ENCODE measurements around the gene SRP19.

SRP19 gene

DNA sequence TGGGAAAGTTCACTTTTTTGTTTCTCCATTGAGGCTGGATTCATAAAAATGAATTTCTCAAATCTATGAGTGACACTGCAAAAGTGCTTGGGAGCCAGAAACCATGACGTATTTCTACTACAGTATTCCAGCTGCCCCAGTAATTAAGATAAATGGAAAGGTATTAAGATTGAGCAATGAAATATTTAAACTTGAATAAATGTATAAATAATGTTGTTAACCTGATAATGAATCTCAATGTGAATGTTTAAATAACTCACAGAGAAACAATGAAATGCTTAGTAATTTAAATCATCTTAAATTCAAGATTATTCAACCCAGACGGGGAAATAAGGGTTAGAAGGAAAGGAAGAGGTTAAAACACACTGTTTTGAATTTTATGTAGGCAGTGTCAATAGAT, 11.2 kb upstream of the SRP19 start:
- TF ChIP-seq ZNF70 (CRISPR knock-in tag; IDR thresholded peaks at IDR 0.05): no peak
- peak; percentile 81 for TF ChIP-seq ISL1 (CRISPR knock-in tag; IDR thresholded peaks at IDR 0.05)
- TF ChIP-seq BACH2 (CRISPR knock-in tag; IDR thresholded peaks at IDR 0.05; ENCODE audit: borderline replicate concordance): no peak
- TF ChIP-seq PPARA (CRISPR knock-in tag; IDR thresholded peaks at IDR 0.05; ENCODE audit: borderline replicate concordance): no peak
- peak; percentile 40; the same call in 1 of the 2 replicates for TF ChIP-seq SNAI2 (CRISPR knock-in tag; IDR thresholded peaks at IDR 0.05)
- TF ChIP-seq RARB (CRISPR knock-in tag; IDR thresholded peaks at IDR 0.05): no peak
- TF ChIP-seq, protein P1, sequence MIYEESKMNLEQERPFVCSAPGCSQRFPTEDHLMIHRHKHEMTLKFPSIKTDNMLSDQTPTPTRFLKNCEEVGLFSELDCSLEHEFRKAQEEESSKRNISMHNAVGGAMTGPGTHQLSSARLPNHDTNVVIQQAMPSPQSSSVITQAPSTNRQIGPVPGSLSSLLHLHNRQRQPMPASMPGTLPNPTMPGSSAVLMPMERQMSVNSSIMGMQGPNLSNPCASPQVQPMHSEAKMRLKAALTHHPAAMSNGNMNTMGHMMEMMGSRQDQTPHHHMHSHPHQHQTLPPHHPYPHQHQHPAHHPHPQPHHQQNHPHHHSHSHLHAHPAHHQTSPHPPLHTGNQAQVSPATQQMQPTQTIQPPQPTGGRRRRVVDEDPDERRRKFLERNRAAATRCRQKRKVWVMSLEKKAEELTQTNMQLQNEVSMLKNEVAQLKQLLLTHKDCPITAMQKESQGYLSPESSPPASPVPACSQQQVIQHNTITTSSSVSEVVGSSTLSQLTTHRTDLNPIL (CRISPR knock-in tag; IDR thresholded peaks at IDR 0.05; ENCODE audit: low read depth): peak; percentile 73
- TF ChIP-seq, protein P2, sequence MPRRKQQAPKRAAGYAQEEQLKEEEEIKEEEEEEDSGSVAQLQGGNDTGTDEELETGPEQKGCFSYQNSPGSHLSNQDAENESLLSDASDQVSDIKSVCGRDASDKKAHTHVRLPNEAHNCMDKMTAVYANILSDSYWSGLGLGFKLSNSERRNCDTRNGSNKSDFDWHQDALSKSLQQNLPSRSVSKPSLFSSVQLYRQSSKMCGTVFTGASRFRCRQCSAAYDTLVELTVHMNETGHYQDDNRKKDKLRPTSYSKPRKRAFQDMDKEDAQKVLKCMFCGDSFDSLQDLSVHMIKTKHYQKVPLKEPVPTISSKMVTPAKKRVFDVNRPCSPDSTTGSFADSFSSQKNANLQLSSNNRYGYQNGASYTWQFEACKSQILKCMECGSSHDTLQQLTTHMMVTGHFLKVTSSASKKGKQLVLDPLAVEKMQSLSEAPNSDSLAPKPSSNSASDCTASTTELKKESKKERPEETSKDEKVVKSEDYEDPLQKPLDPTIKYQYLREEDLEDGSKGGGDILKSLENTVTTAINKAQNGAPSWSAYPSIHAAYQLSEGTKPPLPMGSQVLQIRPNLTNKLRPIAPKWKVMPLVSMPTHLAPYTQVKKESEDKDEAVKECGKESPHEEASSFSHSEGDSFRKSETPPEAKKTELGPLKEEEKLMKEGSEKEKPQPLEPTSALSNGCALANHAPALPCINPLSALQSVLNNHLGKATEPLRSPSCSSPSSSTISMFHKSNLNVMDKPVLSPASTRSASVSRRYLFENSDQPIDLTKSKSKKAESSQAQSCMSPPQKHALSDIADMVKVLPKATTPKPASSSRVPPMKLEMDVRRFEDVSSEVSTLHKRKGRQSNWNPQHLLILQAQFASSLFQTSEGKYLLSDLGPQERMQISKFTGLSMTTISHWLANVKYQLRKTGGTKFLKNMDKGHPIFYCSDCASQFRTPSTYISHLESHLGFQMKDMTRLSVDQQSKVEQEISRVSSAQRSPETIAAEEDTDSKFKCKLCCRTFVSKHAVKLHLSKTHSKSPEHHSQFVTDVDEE (CRISPR knock-in tag; IDR thresholded peaks at IDR 0.05): 0 out of 2 replicates have a peak, but pooled peaks have one; percentile 34
- peak; percentile 56; the same call in 1 of the 2 replicates for TF ChIP-seq TCF4 (CRISPR knock-in tag; IDR thresholded peaks at IDR 0.05; ENCODE audit: borderline replicate concordance)
- no peak for TF ChIP-seq ZNF565 (CRISPR knock-in tag; conservative IDR thresholded peaks at IDR 0.05; ENCODE audit: low read depth)
- TF ChIP-seq, protein P3, sequence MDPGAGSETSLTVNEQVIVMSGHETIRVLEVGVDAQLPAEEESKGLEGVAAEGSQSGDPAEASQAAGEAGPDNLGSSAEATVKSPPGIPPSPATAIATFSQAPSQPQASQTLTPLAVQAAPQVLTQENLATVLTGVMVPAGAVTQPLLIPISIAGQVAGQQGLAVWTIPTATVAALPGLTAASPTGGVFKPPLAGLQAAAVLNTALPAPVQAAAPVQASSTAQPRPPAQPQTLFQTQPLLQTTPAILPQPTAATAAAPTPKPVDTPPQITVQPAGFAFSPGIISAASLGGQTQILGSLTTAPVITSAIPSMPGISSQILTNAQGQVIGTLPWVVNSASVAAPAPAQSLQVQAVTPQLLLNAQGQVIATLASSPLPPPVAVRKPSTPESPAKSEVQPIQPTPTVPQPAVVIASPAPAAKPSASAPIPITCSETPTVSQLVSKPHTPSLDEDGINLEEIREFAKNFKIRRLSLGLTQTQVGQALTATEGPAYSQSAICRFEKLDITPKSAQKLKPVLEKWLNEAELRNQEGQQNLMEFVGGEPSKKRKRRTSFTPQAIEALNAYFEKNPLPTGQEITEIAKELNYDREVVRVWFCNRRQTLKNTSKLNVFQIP (CRISPR knock-in tag; IDR thresholded peaks at IDR 0.05; ENCODE audit: borderline replicate concordance, low read depth): no peak
- TF ChIP-seq GLIS3 (CRISPR knock-in tag; IDR thresholded peaks at IDR 0.05): no peak
- TF ChIP-seq OSR1 (CRISPR knock-in tag; IDR thresholded peaks at IDR 0.05): no peak
- TF ChIP-seq, protein P4, sequence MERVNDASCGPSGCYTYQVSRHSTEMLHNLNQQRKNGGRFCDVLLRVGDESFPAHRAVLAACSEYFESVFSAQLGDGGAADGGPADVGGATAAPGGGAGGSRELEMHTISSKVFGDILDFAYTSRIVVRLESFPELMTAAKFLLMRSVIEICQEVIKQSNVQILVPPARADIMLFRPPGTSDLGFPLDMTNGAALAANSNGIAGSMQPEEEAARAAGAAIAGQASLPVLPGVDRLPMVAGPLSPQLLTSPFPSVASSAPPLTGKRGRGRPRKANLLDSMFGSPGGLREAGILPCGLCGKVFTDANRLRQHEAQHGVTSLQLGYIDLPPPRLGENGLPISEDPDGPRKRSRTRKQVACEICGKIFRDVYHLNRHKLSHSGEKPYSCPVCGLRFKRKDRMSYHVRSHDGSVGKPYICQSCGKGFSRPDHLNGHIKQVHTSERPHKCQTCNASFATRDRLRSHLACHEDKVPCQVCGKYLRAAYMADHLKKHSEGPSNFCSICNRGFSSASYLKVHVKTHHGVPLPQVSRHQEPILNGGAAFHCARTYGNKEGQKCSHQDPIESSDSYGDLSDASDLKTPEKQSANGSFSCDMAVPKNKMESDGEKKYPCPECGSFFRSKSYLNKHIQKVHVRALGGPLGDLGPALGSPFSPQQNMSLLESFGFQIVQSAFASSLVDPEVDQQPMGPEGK (CRISPR knock-in tag; IDR thresholded peaks at IDR 0.05; ENCODE audit: borderline replicate concordance): no peak
- ATAC-seq: no peak

DNA sequence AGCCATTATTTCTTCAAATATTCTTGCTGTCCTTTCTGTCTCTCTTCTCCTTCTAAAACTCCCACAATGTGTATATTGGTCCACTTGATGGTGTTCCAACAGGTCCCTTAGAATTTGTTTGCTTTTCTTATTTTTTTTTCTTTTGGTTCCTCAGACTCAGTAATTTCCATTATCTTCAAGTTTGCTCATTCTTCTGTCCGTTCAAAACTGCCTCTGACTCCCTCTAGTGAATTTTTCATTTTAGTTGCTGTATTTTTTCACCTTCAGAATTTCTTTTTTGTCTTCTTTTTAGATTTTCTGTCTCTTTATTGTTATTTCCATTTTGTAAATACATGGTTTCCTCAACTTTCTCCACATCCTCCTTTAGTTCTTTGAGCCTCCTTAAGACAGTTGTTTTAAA, 6.4 kb upstream of the SRP19 start:
- no peak for ATAC-seq
- TF ChIP-seq TCF4 (CRISPR knock-in tag; IDR thresholded peaks at IDR 0.05; ENCODE audit: borderline replicate concordance) (no peak), PPARA (CRISPR knock-in tag; IDR thresholded peaks at IDR 0.05; ENCODE audit: borderline replicate concordance) (no peak)

DNA sequence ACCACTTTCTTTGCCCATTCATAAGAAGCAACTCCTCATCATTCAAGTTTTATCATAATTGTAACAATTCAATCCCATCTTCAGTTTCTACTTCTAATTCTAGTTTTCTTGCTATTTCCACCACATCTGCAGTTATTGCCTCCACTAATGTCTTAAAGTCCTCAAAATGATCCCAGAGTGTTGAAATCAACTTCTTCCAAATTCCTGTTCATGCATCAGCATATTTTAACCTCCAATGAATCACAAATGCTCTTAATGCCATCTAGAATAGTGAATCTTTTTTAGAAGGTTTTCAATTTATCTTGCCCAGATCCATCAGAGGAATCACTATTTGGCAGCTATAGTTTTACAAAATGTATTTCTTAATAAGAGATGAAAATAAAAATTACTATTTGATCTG, 3.2 kb upstream of the SRP19 start:
- no peak for ATAC-seq
- TF ChIP-seq, protein P3 (CRISPR knock-in tag; IDR thresholded peaks at IDR 0.05; ENCODE audit: borderline replicate concordance, low read depth): no peak
- TF ChIP-seq, protein P4 (CRISPR knock-in tag; IDR thresholded peaks at IDR 0.05; ENCODE audit: borderline replicate concordance): no peak
- TF ChIP-seq ZFP3 (CRISPR knock-in tag; IDR thresholded peaks at IDR 0.05) (no peak), ZC3H10 (CRISPR knock-in tag; IDR thresholded peaks at IDR 0.05) (no peak), ZFP30 (CRISPR knock-in tag; IDR thresholded peaks at IDR 0.05) (no peak), TOX (CRISPR knock-in tag; IDR thresholded peaks at IDR 0.05; ENCODE audit: borderline replicate concordance) (no peak), CSDC2 (CRISPR knock-in tag; IDR thresholded peaks at IDR 0.05) (no peak), OSR1 (CRISPR knock-in tag; IDR thresholded peaks at IDR 0.05) (no peak), TCF4 (CRISPR knock-in tag; IDR thresholded peaks at IDR 0.05; ENCODE audit: borderline replicate concordance) (no peak), ZNF8 (CRISPR knock-in tag; IDR thresholded peaks at IDR 0.05) (no peak), PPARA (CRISPR knock-in tag; IDR thresholded peaks at IDR 0.05; ENCODE audit: borderline replicate concordance) (no peak), ZNF70 (CRISPR knock-in tag; IDR thresholded peaks at IDR 0.05) (no peak), ZNF565 (CRISPR knock-in tag; conservative IDR thresholded peaks at IDR 0.05; ENCODE audit: low read depth) (no peak), ISL1 (CRISPR knock-in tag; IDR thresholded peaks at IDR 0.05) (no peak)
- TF ChIP-seq, protein P5, sequence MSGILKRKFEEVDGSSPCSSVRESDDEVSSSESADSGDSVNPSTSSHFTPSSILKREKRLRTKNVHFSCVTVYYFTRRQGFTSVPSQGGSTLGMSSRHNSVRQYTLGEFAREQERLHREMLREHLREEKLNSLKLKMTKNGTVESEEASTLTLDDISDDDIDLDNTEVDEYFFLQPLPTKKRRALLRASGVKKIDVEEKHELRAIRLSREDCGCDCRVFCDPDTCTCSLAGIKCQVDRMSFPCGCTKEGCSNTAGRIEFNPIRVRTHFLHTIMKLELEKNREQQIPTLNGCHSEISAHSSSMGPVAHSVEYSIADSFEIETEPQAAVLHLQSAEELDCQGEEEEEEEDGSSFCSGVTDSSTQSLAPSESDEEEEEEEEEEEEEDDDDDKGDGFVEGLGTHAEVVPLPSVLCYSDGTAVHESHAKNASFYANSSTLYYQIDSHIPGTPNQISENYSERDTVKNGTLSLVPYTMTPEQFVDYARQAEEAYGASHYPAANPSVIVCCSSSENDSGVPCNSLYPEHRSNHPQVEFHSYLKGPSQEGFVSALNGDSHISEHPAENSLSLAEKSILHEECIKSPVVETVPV (CRISPR knock-in tag; IDR thresholded peaks at IDR 0.05): no peak
- TF ChIP-seq, protein P2 (CRISPR knock-in tag; IDR thresholded peaks at IDR 0.05): no peak

Data from SK-N-SH treated with all-trans-retinoic acid at 6 μM for 48 hours (cell line).